Stimulated activated CD4-positive, alpha-beta T cell treated with anti-CD3 and anti-CD28 coated beads, Interleukin-1b, Interleukin-23, amount 100 ng/mL, for 4 hours (primary cell): Measurements from ENCODE around the gene MAGEL2.

Experiments used
- DNase-seq, 2 donors: peaks; one replicate each; pipeline ENCODE4 v3.0.0-alpha.2; 2020; ENCODE audit warnings: low read depth in 2 of 2

MAGEL2 gene

GRCh38 chr15:23647421-23648370 is at the start of gene MAGEL2:
MAGEL2 (minus strand) TSS chr15:23647867; CDS start chr15:23647742, 125 bp downstream.
- no peak for DNase-seq

DNA sequence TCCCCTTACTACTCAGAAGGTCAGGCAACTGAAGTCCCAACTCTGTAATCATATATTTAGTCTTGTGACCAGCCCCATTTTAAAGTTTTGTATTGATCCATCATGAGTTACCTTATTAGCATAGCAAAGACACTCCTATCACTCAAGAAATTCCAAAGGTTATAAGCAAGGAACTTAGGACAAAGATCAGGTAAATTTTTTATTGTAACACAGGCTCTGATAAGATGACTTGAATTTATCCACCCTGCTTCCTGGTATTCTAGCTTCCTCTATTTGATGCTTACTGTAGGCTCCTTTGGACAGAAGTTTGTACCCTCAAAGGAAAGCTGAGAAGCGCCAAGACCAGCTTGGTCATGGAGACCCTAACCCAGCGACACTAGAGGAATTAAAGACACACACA is 47.6 kb upstream of the MAGEL2 start:
- DNase-seq = no peak

GRCh38 chr15:23694592-23694991 is 46.9 kb upstream of the MAGEL2 start:
- no peak for DNase-seq

- no peak for DNase-seq
Observed at GRCh38 chr15:23690450-23690852, 42.8 kb upstream of the MAGEL2 start.

DNA sequence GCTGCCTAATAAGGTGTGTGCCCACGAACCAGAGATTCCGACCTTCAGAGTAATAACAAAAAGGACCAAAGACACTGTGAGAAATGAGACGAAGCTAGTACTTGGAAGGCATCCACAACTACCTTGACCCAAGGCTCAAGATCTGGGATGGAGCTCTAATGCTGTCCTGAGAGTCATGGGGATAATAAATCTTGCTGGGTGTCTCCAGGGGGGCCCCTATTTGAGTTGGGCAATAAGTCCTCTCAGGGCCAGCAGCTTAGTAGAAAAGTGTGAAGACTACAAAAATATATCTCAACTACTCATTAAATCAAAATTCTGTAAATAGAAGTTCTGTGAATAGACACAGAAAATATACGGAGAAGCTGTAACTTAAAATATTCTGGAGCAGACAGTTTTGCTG is 42.3 kb upstream of the MAGEL2 start:
- DNase-seq = no peak

DNA sequence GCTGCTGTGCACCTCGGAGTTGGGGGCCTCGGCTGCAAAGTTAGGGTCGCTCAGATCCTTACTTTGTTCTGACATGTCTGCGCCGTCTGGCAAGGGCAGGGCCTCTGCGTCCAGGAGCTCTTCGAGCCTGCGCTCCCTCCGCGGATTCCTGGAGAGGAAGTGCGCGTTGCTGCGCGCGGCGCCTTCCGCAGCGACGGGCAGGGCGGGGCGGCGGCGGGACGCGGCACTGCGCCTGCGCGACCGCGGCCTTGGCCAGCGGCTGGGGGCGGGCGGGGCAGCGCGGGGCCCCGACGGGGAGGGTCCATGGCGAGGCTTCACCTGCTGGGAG is 39.4 kb upstream of the MAGEL2 start, which contains the start of gene NDN:
NDN (minus strand) TSS at position 163 of the 328 bp plus-strand sequence; CDS start at position 75, 88 bp downstream.
- DNase-seq = no peak

DNA sequence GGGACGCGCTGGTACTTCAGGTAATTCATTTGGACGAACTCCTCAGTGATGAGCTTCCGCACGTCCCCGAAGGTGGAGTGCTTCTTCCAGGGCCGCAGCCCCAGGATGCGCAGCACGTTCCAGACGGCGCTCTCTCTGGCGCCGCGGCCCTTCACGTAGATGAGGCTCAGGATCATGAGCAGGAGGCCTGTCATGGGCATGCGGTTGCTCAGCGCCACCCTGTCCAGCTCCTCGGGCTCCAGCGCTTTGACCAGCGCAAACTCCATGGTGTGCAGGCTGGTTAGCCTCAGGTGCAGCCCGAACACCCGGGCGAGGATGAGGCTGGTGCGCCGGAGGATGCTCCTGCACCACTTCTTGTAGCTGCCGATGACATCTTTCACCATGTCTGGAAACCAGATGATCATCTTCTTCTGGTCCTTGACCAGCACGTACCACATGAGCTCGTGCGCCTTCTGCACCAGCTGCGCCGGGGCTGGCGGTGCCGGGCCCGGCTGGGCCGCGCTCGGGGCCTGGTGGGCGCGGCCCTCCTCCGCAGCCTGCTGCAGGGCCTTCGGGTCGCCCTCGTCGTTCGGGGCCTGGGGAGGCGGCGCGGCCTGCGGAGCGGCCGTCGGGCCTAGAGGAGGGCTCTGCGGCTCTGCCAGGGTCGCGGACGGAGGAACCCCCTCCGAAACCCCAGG is 38.9 kb upstream of the MAGEL2 start:
- no peak for DNase-seq

DNA sequence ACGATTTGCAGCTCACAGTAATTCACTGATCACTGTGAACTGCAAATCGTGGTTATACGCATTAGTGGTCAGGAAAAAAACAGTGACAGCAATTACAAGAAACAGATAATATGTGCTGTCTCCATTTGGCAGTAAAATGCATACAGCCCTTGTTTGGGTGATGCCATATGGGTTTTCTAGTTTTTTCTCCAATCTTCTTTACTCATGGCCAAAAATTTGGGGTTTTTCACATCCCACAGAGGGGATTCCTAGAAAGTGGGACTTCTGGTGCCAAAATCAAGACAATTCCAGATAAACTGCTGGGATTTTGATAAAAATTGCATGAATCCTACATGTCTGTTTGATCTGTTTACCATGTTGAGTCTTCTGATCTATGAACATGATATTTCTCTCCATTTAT is 23.8 kb upstream of the MAGEL2 start:
- DNase-seq = no peak

- DNase-seq = no peak
Observed at GRCh38 chr15:23670970-23671369, 23.3 kb upstream of the MAGEL2 start.

GRCh38 chr15:23663232-23663631 is 15.6 kb upstream of the MAGEL2 start:
- no peak for DNase-seq

DNA sequence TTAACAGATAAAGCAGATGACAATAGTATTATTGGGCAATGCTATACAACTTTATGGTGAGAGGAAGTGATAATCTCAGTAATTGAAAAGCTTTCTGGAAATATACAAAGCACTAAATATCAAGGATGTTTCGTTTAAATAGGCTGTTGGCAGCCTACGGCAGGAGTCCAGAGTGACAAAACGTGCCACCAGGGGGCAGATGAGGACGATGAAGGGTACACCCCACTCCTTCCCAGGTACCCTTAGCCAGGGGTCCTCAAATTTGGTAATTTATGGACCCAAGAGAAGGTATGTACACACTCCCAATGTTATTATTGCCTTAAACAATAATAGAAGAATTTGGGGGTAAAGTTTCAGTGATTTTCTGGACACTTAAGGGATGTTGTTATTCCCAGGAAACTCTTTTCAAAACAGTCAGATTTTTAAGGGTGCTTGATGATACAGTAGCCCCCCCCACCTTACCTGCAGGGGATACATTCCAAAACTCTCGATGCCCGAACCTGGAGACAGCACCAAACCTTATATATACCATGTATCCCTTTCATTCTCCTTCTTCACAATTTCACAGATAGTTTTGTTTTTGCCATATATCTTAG is 1.4 kb upstream of the MAGEL2 start:
- DNase-seq = peak in 1 of 2 donors; percentile 6

DNA sequence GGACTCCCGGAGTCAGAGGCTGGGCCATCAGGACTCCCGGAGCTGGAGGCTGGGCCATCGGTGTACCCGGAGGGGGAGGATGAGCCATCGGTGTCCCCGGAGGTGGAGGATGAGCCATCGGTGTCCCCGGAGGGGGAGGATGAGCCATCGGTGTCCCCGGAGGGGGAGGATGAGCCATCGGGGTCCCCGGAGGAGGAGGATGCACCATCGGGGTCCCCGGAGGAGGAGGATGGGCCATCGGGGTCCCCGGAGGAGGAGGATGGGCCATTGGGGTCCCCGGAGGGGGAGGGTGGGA is 719 bp downstream of the MAGEL2 start:
- no peak for DNase-seq

DNA sequence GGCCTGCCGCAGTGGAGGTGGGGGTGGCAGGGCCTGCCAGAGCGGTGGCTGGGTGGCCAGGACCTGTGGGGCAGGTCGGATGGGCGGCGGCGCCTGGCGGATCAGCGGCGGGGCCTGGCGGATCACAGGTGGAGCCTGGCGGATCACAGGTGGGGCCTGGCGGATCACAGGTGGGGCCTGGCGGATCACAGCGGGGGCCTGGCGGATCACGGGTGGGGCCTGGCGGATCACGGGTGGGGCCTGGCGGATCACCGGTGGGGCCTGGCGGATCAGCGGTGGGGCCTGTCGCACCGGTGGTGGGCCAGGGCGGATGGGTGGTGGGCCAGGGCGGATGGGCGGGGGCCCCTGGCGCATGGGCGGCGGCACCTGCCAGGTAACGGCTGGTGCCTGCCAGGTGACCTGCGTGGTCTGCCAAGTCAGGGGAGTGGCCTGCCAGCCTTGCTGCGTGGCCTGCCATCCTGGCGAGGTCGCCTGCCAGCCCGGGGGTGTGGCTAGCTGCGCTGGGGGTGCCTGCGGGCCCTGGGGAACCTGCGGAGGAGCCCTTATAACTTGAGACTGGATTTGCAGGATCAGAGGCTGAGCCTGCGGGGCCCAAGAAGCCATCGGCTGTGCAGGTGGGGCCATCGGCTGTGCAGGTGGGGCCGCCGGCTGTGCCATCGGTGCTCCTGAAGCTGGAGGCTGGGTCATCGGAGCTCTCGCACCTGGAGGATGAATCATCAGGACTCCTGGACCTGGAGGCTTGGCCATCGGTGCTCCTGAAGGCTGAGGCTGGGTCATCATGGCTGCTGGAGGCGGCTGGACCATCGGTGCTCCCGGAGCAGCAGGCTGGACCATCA is 1.3 kb downstream of the MAGEL2 start:
- DNase-seq = no peak

GRCh38 chr15:23645371-23646164 is 2.1 kb downstream of the MAGEL2 start:
- DNase-seq = no peak

DNA sequence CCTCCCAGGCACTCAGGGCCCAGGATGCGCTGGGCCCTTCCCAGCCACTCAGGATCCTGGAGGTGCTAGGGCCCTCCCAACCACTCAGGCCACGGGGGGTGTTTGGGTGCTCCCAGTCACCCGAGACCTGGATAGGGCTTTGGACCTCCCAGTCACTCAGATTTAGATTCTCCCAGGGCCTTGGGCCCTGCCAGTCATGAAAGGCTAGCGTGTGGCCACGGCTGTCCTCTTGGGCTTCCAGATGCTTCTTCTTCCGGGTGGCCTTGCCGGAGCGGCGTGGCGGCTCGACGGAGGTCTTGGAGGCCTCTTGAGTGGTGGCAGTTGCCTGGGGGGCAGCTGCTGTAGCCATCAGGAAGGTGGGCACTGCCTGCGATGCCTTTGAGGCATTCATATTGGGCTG is 2.8 kb downstream of the MAGEL2 start:
- no peak for DNase-seq

DNA sequence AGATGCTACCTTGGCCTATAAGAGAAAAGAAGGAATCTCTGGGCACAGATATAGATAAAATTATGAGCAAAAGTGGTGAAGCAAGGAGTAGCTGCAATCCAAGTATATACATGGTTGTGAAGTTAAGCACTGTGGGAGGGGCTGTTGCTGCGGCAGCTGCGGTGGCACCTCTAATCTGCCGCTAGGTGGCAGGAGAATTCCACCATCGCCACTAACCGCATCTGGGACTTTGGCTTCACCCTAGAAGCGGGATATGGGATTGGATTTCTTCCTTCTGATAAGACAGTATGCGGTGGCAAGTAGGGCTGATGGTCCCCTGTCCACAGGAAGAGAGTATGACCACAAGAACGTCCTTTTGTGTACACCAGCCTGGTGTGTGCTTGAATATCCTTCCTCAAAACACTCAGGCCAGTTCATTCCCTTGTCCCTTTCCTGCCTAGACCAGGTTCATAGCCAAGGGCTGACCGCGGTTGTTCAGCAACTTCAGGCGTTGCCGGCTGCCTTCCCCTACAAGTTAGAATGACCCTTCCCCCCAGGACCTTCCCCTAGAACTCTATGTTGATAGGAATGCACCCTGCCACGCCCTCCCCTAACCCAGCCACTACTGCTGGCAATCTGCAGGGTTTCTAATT is 5.1 kb downstream of the MAGEL2 start:
- peak; percentile 2 to 14 for DNase-seq

GRCh38 chr15:23634181-23634580 is 13.5 kb downstream of the MAGEL2 start:
- no peak for DNase-seq

GRCh38 chr15:23629234-23629805 is 18.3 kb downstream of the MAGEL2 start:
- no peak for DNase-seq

DNA sequence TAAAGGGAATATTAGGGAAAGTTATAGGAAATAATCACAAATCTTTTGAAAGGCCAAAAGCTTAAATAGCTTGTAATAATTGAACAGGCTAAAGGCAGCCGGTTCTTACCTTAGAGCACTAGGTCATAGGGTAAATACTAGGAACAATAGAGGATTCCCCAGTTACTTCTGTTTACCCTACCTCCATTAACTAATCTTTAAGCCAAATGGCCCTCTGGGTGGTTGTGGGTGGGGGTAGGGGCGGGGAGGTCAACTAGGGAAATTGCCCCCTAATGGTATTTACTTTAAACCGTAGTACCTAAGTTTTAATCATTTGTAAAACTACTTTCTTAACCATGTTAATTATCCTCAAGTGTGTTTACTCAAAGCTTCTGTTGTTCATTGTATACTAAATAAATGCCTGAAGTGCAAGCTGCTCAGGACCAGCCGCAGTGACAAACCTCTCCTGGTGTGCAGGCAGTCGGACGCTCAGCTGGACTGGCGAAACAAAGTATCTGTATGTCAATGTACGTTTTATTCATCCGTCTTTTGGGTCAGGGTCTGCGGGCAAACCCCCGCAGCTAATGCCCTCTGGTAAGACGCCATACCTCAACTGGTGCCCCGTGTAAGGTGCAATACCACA is 18.9 kb downstream of the MAGEL2 start:
- no peak for DNase-seq

- DNase-seq = no peak
Observed at GRCh38 chr15:23616536-23616935, 31.1 kb downstream of the MAGEL2 start.
